Progenitor cell of endocrine pancreas (in vitro differentiated cells): Measurements from ENCODE around the gene LARP7. TPM values are rescaled to one million over a fixed set of nuclear protein-coding genes. Genes with fewer than 3 reads are reported as not detected.
"Not testable (repeated sequence)": the region's sequence is repeated elsewhere in the genome, so short reads cannot be mapped to it uniquely, and the experiment has no call there.

Experiments used
- DNase-seq: peaks from one replicate; pipeline ENCODE4 v3.0.0; 2021; ENCODE audit warnings: low spot score; ENCODE audit not compliant: unreplicated experiment
- H3K27ac Mint-ChIP-seq: 2 replicates; pipeline ENCODE4 v1.8.0; 2021; ENCODE audit warnings: mild to moderate bottlenecking, moderate library complexity, mixed read lengths
- H3K27me3 Mint-ChIP-seq: 2 replicates; pipeline ENCODE4 v1.8.0; 2021; ENCODE audit warnings: mixed read lengths
- H3K36me3 Mint-ChIP-seq: 2 replicates; pipeline ENCODE4 v1.8.0; 2022; ENCODE audit warnings: mixed read lengths; ENCODE audit not compliant: insufficient read depth
- H3K4me1 Mint-ChIP-seq: 2 replicates; pipeline ENCODE4 v1.8.0; 2021; ENCODE audit warnings: low read depth, mixed read lengths
- H3K4me3 Mint-ChIP-seq: 2 replicates; pipeline ENCODE4 v1.8.0; 2021; ENCODE audit warnings: low read depth, mild to moderate bottlenecking, moderate library complexity, mixed read lengths
- H3K9me3 Mint-ChIP-seq: 2 replicates; pipeline ENCODE4 v1.8.0; 2021; ENCODE audit warnings: low read depth, mixed read lengths
- CTCF ChIP-seq: fragments of 200-600 bp; sonication (generic); IDR thresholded peaks from one replicate; pipeline ENCODE4 v1.5.0; 2021; ENCODE audit warnings: antibody characterized with exemption, mild to moderate bottlenecking; ENCODE audit not compliant: unreplicated experiment
- total RNA-seq: library from RNA; stranded (reverse); gene quantifications from 2 replicates; pipeline ENCODE4 v1.2.1, GENCODE V29; 2021

LARP7 gene
- total RNA-seq, 1 donor from 2014 or later = 50.6 TPM

GRCh38 chr4:112594993-112595392, 42.0 kb upstream of the LARP7 start:
- no peak for TF ChIP-seq CTCF
- Mint-ChIP-seq H3K27me3 (no peaks in the 10 kb centered on the region), H3K4me1 (no peaks in the 10 kb centered on the region), H3K9me3 (peaks cover 4% of the 10 kb centered on the region), H3K27ac (no peak overlapping the region), H3K36me3 (peaks cover 4% of the 10 kb centered on the region), H3K4me3 (no peak overlapping the region)
- no peak for DNase-seq

- peak; percentile 10 for DNase-seq
- peak; percentile 71 for TF ChIP-seq CTCF
- Mint-ChIP-seq H3K4me1 (no peaks in the 10 kb centered on the region), H3K27ac (no peak overlapping the region), H3K4me3 (no peak overlapping the region), H3K36me3 (peaks cover 1% of the 10 kb centered on the region), H3K27me3 (no peaks in the 10 kb centered on the region), H3K9me3 (no peaks in the 10 kb centered on the region)
Measured at GRCh38 chr4:112604589-112604988, 32.4 kb upstream of the LARP7 start.

GRCh38 chr4:112612814-112613213, 24.1 kb upstream of the LARP7 start:
- not testable (repeated sequence) for H3K9me3 Mint-ChIP-seq, H3K27ac Mint-ChIP-seq, H3K27me3 Mint-ChIP-seq, DNase-seq, H3K36me3 Mint-ChIP-seq, H3K4me3 Mint-ChIP-seq, H3K4me1 Mint-ChIP-seq

GRCh38 chr4:112616984-112617383, 20.0 kb upstream of the LARP7 start:
- DNase-seq = no peak
- no peaks in the 10 kb centered on the region for H3K4me1 Mint-ChIP-seq
- no peak overlapping the region for H3K4me3 Mint-ChIP-seq
- TF ChIP-seq CTCF = no peak
- peaks cover 12% of the 10 kb centered on the region for H3K36me3 Mint-ChIP-seq
- H3K27ac Mint-ChIP-seq = no peak overlapping the region
- H3K27me3 Mint-ChIP-seq = no peaks in the 10 kb centered on the region
- H3K9me3 Mint-ChIP-seq = no peaks in the 10 kb centered on the region

GRCh38 chr4:112626228-112626627, 10.7 kb upstream of the LARP7 start:
- no peaks in the 10 kb centered on the region for H3K4me1 Mint-ChIP-seq
- peak overlapping the region; percentile 40 for H3K27ac Mint-ChIP-seq
- H3K36me3 Mint-ChIP-seq = peaks cover 7% of the 10 kb centered on the region
- TF ChIP-seq CTCF = no peak
- no peak for DNase-seq
- no peak overlapping the region for H3K4me3 Mint-ChIP-seq
- no peaks in the 10 kb centered on the region for H3K9me3 Mint-ChIP-seq
- no peaks in the 10 kb centered on the region for H3K27me3 Mint-ChIP-seq

GRCh38 chr4:112633477-112634235, 3.3 kb upstream of the LARP7 start:
- no peaks in the 10 kb centered on the region for H3K9me3 Mint-ChIP-seq
- peak; percentile 54 for TF ChIP-seq CTCF
- H3K27me3 Mint-ChIP-seq = no peaks in the 10 kb centered on the region
- no peak overlapping the region for H3K27ac Mint-ChIP-seq
- H3K36me3 Mint-ChIP-seq = no peaks in the 10 kb centered on the region
- no peak overlapping the region for H3K4me3 Mint-ChIP-seq
- no peak for DNase-seq
- H3K4me1 Mint-ChIP-seq = peaks cover 5% of the 10 kb centered on the region
